Measurements from ENCODE around the gene METRN.

METRN gene

GRCh38 chr16:734981-735881 is 20.3 kb downstream of the METRN start:
- DNase-seq (ENCODE audit: low read depth), result no peak
- in situ Hi-C loops (cut with HindIII; ENCODE audit: low sequenced_read_pairs), result no loop called here
- no peak overlapping the region for H3K4me3 ChIP-seq (ENCODE audit: low read depth, low read length)
- no peak for TF ChIP-seq CTCF (IDR thresholded peaks at IDR 0.05; ENCODE audit: low read depth, low read length, missing control alignments)

GRCh38 chr16:735982-736453 is 21.1 kb downstream of the METRN start:
- DNase-seq (ENCODE audit: low read depth), result no peak
- no peak overlapping the region for H3K4me3 ChIP-seq (ENCODE audit: low read depth, low read length)
- in situ Hi-C loops (cut with HindIII; ENCODE audit: low sequenced_read_pairs), result no loop called here
- TF ChIP-seq CTCF (IDR thresholded peaks at IDR 0.05; ENCODE audit: low read depth, low read length, missing control alignments), result no peak

- no peak for DNase-seq (ENCODE audit: low read depth)
- in situ Hi-C loops (cut with HindIII; ENCODE audit: low sequenced_read_pairs), result no loop called here
- H3K4me3 ChIP-seq (ENCODE audit: low read depth, low read length), result no peak overlapping the region
- TF ChIP-seq CTCF (IDR thresholded peaks at IDR 0.05; ENCODE audit: low read depth, low read length, missing control alignments), result no peak
These were observed 22.1 kb downstream of the METRN start for GRCh38 chr16:736936-737481.

GRCh38 chr16:739560-740458 is 24.9 kb downstream of the METRN start:
- in situ Hi-C loops (cut with HindIII; ENCODE audit: low sequenced_read_pairs), result no loop called here
- no peak for TF ChIP-seq CTCF (IDR thresholded peaks at IDR 0.05; ENCODE audit: low read depth, low read length, missing control alignments)
- peak overlapping the region; percentile 91 for H3K4me3 ChIP-seq (ENCODE audit: low read depth, low read length)
- DNase-seq (ENCODE audit: low read depth), result no peak

GRCh38 chr16:740459-740763 is 25.5 kb downstream of the METRN start:
- DNase-seq (ENCODE audit: low read depth), result no peak
- in situ Hi-C loops (cut with HindIII; ENCODE audit: low sequenced_read_pairs), result no loop called here
- TF ChIP-seq CTCF (IDR thresholded peaks at IDR 0.05; ENCODE audit: low read depth, low read length, missing control alignments), result no peak
- H3K4me3 ChIP-seq (ENCODE audit: low read depth, low read length), result peak overlapping the region; percentile 91

- in situ Hi-C loops (cut with HindIII; ENCODE audit: low sequenced_read_pairs), result no loop called here
- peak; percentile 69 for DNase-seq (ENCODE audit: low read depth)
- peak within 1 kb of the TSS; percentile 91 for H3K4me3 ChIP-seq (ENCODE audit: low read depth, low read length)
- TF ChIP-seq CTCF (IDR thresholded peaks at IDR 0.05; ENCODE audit: low read depth, low read length, missing control alignments), result peak; percentile 78
These were observed 26.0 kb downstream of the METRN start, which contains the start of gene CIAO3 for GRCh38 chr16:740764-741505. Gene CIAO3, minus strand, starts transcription at chr16:740997. Its CDS starts 12 bp downstream, at chr16:740985.
